Gastroesophageal sphincter (tissue), 4 donors: ENCODE results near the gene KCTD3. TPM values are rescaled to one million over a fixed set of nuclear protein-coding genes. Genes with fewer than 3 reads are reported as not detected.

Experiments
- ATAC-seq: fragments of 150-250 bp; one replicate; pipeline ENCODE4 v1.9.1; 2016; ENCODE audit warnings: mild to moderate bottlenecking, moderate library complexity
- H3K27ac ChIP-seq, 4 donors: fragments of 200-600 bp; sonication (generic) in 3 of 4; 1 replicate in 3 of 4; 2 replicates in 1 of 4; pipeline ENCODE4 v1.5.1; 2016 to 2019
- H3K27me3 ChIP-seq: fragments of 200-600 bp; sonication (generic); one replicate; pipeline ENCODE4 v1.5.1; 2019
- H3K36me3 ChIP-seq, 2 donors: fragments of 200-600 bp; sonication (generic); one replicate each; pipeline ENCODE4 v1.5.1; 2019; ENCODE audit warnings: control low read depth in 1 of 2
- H3K4me1 ChIP-seq, 3 donors: fragments of 200-600 bp; sonication (generic); 1 replicate in 2 of 3; 2 replicates in 1 of 3; pipeline ENCODE4 v1.5.1; 2016 to 2019; ENCODE audit warnings: control low read depth in 2 of 3
- H3K4me3 ChIP-seq, 2 donors: fragments of 200-600 bp; sonication (generic); one replicate each; pipeline ENCODE4 v1.5.1; 2019; ENCODE audit warnings: mild to moderate bottlenecking in 1 of 2, moderate library complexity in 1 of 2
- H3K9me3 ChIP-seq, 3 donors: fragments of 200-600 bp; sonication (generic); one replicate each; pipeline ENCODE4 v1.5.1; 2017 to 2019; ENCODE audit warnings: control low read depth in 2 of 3
- CTCF ChIP-seq, 4 experiments: fragments of 200-600 bp in 2 of 4; fragments of 450-650 bp in 2 of 4; sonication (generic) in 1 of 4; IDR thresholded peaks; one replicate each; pipeline ENCODE4 v1.5.1; 2017 to 2019; ENCODE audit warnings: antibody characterized with exemption in 4 of 4, mild to moderate bottlenecking in 2 of 4, moderate library complexity in 2 of 4
- EP300 ChIP-seq: sonication (generic); formaldehyde crosslinking; IDR thresholded peaks from one replicate; pipeline ENCODE4 v1.6.1; 2017; ENCODE audit warnings: antibody characterized with exemption, mild to moderate bottlenecking
- POLR2A ChIP-seq, 2 donors: fragments of 450-650 bp; IDR thresholded peaks; one replicate each; pipeline ENCODE4 v1.6.1; 2017; ENCODE audit warnings: antibody characterized with exemption in 2 of 2, mild to moderate bottlenecking in 2 of 2, moderate library complexity in 1 of 2
- POLR2AphosphoS5 ChIP-seq: sonication (generic); formaldehyde crosslinking; IDR thresholded peaks from one replicate; pipeline ENCODE4 v1.6.1; 2017; ENCODE audit warnings: antibody characterized with exemption
- WGBS, 2 donors: methylation state at CpG; one replicate each; pipeline ENCODE4 v1.1.5; 2018; ENCODE audit warnings: low coverage in 1 of 2; 5-methylcytosine and 5-hydroxymethylcytosine counted together
- total RNA-seq, 4 donors: library from RNA; depleted of rRNA; stranded (reverse); fragments of >200 nt; gene quantifications; one replicate each; pipeline ENCODE4 v1.1.0, GENCODE V29; 2016

Gene KCTD3
- total RNA-seq, 4 donors from 2014 or later: 67.9 to 77.3 (median 73.9) TPM

DNA sequence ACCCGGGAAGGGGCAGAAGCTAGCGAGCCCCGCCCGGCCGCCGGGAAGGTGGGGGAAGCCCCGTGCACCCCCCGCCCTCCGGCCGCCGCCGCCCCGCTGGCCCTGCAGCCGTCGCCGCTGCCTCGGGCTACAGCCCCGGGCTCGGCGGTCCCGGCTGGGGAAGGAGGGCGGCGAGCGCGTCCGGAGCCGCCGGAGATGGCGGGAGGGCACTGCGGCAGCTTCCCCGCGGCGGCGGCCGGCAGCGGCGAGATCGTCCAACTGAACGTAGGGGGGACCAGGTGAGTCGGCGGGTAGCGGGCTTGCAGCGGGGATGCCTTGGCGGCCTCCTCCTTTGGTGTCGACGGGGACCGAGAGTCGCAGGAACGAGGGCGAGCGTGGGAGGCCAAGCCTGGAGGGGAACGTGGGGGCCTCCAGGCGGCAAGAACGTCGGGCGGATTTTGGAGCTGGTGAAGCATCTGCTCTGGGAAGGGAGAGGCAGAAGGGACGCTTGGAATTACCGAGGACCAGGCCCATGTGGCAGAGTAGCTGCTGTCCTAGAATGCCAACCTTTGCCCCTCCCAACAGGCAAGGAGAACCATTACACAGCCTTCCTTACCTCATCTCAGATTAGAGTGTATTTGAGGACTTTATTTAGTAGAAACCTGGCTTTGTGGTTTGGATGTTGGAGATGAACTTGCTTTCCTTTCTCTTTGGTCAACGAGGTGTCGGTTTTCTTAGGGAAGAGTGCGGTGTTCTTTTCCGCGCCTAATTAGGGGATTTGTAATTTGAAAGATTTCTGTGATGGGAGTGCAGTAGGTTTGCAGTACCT, 591 bp downstream of the KCTD3 start:
- Histone ChIP-seq H3K36me3 (no peaks in the 10 kb centered on the region), H3K4me1 (peaks cover 5 to 48% (median 19%) of the 10 kb centered on the region in 3 donors), H3K4me3 (peak overlapping the region; percentile 86 to 90), H3K9me3 (no peaks in the 10 kb centered on the region), H3K27me3 (no peaks in the 10 kb centered on the region), H3K27ac (peak overlapping the region; percentile 86 to 96 (median 94))
- TF ChIP-seq POLR2A (IDR thresholded peaks at IDR 0.05) (no peak), CTCF (IDR thresholded peaks at IDR 0.05) (no peak), POLR2AphosphoS5 (no peak), EP300 (no peak)
- 0 to 3% methylated on average over 5 to 11 of the region's 63 CpGs for WGBS, 2 donors
- peak; percentile 75 for ATAC-seq

DNA sequence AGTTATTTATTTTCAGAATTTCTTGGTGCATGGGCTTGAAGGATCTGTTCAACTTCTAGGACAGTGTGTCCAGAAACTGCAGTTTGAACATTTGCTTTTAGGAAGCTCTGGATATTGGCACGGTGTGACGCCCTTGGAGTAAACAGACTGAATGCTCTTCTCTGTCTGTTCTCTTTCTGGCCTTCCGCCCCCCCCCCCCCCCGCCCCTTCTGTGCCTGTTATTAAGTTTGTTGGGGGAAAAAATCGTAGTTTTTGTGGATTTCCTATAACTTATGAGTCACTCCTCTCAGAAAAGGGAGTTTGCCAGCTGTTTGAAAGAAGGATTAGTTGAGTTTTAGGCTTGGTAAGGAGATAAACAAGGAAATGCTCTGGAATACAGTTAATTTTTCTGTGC, 1.2 kb downstream of the KCTD3 start:
- WGBS, 2 donors: 0% methylated on average over 1 to 4 of the region's 5 CpGs
- no peaks in the 10 kb centered on the region for H3K27me3 ChIP-seq
- H3K4me3 ChIP-seq: peak overlapping the region; percentile 86 to 90
- no peaks in the 10 kb centered on the region for H3K36me3 ChIP-seq
- H3K9me3 ChIP-seq: no peaks in the 10 kb centered on the region
- peaks cover 9 to 54% (median 20%) of the 10 kb centered on the region in 3 donors for H3K4me1 ChIP-seq
- no peak for TF ChIP-seq POLR2A (IDR thresholded peaks at IDR 0.05)
- TF ChIP-seq POLR2AphosphoS5: peak; percentile 31
- peak overlapping the region; percentile 86 to 96 (median 94) for H3K27ac ChIP-seq
- peak; percentile 26 for ATAC-seq

- peak overlapping the region in 2 of 4 donors; percentile 94 to 96 for H3K27ac ChIP-seq
- H3K36me3 ChIP-seq: peaks cover 0 to 4% of the 10 kb centered on the region in 2 donors
- TF ChIP-seq POLR2AphosphoS5 (no peak), CTCF (IDR thresholded peaks at IDR 0.05) (no peak), EP300 (no peak), POLR2A (IDR thresholded peaks at IDR 0.05) (no peak)
- no peaks in the 10 kb centered on the region for H3K27me3 ChIP-seq
- no peak for ATAC-seq
- WGBS, 2 donors: 58 to 60% methylated on average over 3 of the region's 3 CpGs
- H3K4me1 ChIP-seq: peaks cover 9 to 71% (median 20%) of the 10 kb centered on the region in 3 donors
- no peaks in the 10 kb centered on the region for H3K9me3 ChIP-seq
- peak overlapping the region in 1 of 2 donors; percentile 90 for H3K4me3 ChIP-seq
Observed at GRCh38 chr1:215569986-215570824, 3.1 kb downstream of the KCTD3 start.

- no peak for TF ChIP-seq POLR2A (IDR thresholded peaks at IDR 0.05)
- no peak for TF ChIP-seq CTCF (IDR thresholded peaks at IDR 0.05)
- TF ChIP-seq POLR2AphosphoS5: no peak
- no peak for TF ChIP-seq EP300
- Histone ChIP-seq H3K4me1 (no peaks in the 10 kb centered on the region), H3K36me3 (peaks cover 0 to 89% of the 10 kb centered on the region in 2 donors), H3K27ac (no peak overlapping the region), H3K4me3 (no peak overlapping the region), H3K9me3 (no peaks in the 10 kb centered on the region), H3K27me3 (no peaks in the 10 kb centered on the region)
- WGBS, 2 donors: 91 to 100% methylated on average over 1 to 2 of the region's 2 CpGs
- no peak for ATAC-seq
Observed at GRCh38 chr1:215581896-215582295, 14.8 kb downstream of the KCTD3 start.

DNA sequence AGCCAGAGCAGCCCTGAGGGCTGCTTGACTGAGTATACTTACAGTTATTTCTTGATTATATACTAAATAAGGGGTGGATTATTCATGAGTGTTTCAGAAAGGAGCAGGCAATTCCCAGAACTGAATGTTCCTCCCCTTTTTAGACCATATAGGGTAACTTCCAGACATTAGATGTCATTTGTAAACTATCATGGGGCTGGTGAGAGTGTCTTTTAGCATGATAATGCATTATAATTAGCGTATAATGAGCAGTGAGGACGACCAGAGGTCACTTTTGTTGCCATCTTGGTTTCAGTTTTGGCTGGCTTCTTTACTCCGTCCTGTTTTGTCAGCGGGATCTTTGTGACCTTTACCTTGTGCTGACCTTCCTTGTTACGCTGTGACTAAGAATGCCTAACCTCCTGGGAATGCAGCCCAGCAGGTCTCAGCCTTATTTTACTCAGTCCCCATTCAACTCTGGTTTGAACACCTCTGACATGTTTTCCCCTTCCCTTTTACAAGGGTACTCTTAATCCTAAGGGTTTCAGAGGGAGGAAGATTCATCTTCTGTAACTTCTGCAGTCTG, 16.2 kb downstream of the KCTD3 start:
- Histone ChIP-seq H3K4me3 (no peak overlapping the region), H3K27ac (no peak overlapping the region), H3K36me3 (peaks cover 0 to 89% of the 10 kb centered on the region in 2 donors), H3K27me3 (no peaks in the 10 kb centered on the region), H3K4me1 (no peaks in the 10 kb centered on the region), H3K9me3 (no peaks in the 10 kb centered on the region)
- WGBS, 2 donors: 68 to 72% methylated on average over 4 to 5 of the region's 5 CpGs
- TF ChIP-seq CTCF (IDR thresholded peaks at IDR 0.05): no peak
- no peak for TF ChIP-seq POLR2AphosphoS5
- TF ChIP-seq EP300: no peak
- TF ChIP-seq POLR2A (IDR thresholded peaks at IDR 0.05): no peak
- ATAC-seq: no peak
